ENCODE measurements around the gene TRMT44.

Gene TRMT44

DNA sequence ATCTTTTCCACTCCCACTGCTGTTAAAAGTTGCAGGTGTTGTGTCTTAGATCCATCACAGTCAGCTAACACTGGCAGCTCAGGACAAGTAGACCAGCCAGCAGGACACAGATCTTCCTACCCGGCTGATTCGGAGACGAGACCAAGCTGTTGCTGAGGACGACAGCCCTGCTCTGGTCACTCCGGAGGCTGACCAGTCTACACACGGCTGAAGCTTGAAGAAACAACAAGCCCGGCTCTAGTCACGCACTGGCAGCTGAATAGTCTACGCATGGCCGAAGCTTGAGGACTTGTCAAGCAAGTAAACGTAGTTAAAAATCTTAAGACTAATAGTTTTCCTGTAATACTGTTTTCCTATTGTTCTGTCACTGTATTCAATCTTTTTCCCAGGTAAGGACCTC, 1.8 kb upstream of the TRMT44 start:
- DNase-seq, result no peak

DNA sequence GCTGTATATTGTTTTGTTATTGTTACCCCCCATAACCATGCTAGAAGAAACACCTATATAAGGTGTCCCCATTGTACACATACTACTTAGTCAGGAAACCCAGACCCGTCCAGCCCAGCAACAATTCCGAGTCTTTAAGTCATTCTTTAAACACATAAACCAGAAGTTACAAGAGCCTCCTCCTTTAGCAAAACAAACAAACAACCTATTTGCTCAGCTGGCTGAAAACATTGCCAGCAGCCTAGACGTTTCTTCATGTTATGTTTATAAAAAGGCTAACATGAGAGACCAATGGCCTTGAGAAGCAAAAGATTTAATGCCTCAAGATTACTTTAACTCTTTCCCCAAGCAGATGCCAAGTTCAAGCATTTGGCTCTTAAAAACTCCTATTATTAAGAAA, 1.4 kb upstream of the TRMT44 start:
- no peak for DNase-seq

DNA sequence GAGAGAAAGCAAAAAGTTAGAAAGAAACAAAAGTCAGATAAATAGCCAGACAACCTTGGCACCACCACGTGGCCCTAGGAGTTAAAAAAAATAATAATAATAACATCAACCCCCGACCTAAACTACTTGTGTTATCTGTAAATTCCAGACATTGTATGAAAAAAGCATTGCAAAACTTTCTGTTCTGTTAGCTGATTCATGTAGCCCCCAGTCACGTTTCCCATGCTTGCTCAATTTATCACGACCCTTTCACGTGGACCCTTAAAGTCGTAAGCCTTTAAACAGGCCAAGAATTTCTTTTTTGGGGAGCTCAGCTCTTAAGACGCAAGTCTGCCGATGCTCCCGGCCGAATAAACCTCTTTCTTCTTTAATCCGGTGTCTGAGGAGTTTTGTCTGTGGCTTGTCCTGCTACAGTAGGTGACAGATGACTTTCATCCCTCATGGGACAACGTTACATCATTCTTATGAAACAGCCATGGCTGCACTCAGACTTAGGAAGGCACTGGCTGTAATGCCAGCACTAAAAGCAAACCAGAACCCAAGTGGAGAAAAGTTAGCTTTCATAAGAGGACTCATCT, 574 bp upstream of the TRMT44 start:
- DNase-seq, result peak in 1 of 2 experiments; percentile 49

DNA sequence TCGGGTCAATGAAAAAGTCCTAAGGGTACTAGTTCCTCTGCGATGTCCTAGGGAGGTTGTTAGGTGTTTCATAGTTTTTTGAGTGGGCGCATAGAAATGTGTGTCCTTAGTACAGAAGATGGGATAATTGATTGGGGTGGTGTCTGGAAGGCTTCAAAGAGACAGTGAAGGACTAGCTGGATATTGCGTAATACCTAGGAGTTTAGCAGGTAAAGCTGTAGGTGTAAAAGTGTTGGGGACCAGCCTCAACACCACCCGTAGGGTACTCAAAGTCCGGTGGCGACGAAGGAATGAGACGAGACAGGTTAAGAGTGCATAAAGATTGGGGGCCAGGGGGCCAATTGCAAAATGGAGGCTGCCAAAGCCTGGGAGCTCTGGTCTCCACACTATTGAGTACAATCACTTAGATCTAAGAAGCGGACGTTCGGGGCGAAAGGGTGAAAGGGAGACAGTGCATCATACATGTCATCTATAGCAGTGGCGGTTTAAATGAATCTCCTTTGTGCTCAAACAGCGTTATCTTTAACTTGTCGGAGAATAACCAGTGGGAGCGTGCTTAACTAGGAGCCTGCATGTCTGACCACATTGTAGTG, 1.0 kb downstream of the TRMT44 start:
- no peak for DNase-seq

DNA sequence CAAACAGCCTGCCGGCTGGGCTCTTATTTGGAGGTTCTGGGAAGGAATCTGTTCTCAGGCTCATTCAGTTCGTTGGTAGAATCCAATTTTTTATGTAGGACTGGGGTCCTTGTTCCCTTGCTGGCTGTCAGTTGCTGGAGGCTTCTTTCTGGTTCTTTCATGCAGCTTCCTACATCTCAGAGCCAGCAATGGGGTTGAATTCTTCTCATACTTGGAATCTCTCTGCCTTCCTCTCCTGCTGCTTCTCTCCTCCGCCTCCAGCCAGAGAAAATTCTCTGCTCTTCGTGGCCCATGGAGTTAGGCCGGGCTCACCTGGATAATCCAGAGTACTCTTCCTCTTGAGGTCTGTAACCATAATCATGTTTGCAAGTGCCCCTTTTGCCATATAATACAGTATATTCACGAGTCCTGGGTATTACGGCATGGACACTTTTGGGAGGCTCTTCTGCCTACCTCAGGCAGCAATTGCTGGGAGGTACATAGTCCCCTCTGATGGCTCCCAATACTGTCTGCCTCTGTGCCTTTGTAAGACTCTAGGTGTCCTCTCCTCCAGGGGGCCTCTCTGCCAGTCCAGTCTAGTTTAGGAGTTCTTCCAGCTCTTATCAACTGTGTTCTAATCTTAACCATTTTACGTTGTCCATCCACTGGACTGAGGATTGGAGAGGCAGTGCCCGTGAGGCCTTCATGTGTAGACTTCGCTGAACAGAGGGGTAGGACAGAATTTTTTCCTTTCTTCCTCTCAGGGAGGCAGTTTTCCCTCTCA, 2.2 kb downstream of the TRMT44 start:
- DNase-seq, result no peak

DNA sequence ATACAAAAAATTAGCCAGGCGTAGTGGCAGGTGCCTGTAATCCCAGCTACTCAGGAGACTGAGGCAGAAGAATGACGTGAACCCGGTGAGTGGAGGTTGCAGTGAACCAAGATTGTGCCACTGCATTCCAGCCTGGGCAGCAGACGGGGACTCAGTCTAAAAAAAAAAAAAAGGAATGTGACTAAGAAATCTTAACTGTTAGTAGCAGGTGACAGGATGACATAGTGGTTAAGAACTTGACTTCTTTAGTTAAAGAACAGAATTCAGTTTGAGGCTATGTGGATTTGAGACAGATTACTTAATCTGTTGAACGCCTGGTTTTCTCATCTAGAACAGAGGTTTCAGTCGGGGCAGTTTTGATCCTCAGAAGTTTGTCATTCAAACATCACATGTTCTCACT, 3.2 kb downstream of the TRMT44 start:
- DNase-seq, result no peak

DNA sequence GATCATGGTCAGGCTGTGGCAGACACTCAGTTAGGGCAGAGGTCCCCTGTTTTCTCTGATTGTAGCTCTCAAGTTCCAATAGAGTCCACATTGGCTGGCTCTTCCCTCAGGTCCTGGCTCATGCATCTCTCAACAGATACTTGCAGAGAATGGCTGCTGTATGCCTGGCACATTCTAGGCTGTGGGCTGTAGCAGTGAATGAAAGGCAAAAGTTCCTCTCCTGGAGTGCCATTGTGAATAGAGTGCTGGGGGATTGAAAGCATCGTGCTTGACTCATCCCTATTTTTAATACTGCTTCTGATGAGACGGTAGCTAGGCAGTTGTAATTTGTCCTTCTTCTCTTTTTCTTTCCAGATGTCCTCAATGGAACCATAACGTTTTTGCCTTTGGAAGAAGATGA, 5.5 kb downstream of the TRMT44 start:
- DNase-seq, result no peak

DNA sequence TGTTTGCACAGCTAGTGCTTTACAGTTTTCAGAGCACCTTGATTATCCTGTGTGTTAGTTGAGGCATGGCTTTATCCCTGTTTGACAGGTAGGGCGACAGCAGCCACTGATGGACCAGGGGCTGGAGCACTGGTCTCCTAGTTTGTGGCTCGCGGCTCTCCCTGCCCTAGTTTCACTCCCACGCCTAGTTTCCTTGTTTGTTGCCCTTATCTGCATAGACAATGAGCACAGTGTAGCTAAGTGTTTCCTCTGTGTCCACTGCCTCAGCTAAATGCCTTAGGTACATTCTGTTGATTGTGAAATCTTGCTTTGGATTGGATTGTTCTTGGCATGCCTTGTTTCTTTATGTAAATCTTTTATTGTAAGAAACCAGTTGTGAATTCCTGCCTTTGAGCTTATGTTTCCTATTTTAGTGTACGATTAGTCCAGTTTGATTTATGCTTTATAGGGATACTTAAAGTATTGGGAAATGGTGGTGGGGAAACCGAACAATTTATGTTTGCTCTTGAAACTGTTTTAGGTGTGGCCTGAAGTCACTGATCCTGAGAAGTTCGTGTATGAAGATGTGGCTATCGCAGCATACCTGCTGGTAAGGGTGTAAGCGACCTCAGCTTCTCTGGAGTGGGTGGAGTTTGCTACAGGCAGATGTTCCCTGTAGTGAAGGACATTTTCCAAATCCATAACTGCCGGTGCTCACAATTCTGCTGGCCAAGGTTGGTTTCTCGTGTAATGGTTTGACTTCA, 11.0 kb downstream of the TRMT44 start:
- DNase-seq, result peak in 1 of 2 experiments; percentile 46

DNA sequence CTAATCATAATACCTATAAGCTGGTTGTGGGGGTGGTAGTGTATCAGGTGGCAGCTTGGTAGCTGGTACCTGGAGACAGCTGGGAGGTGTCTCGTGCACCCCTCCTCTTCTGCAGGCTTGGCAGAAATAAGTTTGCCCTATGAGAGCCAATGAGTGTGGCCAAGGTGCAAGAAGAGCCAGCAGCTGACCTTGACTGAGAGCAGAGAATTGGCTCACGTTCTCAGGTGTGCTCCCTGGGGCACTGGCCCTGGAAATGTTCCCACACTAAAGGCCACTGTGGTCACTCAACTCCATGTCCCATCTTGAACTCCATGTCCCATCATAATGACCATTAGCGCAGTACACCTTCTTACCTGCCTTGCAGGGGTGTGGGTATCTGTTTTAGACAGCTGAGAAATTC, 13.4 kb downstream of the TRMT44 start:
- DNase-seq, result no peak

DNA sequence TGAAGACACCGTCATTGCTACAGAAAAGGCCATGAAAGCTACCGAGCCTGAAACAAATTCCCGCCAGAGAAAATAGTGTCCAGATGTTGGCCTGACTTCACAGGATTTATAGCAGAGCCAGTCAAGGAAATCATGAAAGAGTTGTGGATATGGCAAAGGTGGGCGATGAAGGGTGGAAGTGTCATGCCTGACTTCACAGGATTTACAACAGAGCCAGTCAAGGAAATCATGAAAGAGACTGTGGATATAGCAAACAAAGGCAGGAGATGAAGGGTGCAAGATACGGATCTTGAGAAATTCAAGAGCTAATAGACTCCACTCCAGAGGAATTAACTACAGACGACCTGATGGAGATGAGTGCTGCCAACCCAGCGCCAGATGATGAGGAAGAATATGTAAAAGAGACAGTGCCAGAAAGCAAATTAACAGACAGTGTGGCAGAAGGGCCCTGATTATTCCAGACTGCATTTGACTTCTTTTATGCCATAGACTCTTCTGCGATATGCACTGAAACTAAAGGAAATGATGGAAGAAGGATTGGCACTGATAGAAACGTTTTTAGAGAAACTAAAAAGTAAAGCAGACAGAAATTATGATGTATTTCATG, 17.2 kb downstream of the TRMT44 start:
- DNase-seq, result no peak

DNA sequence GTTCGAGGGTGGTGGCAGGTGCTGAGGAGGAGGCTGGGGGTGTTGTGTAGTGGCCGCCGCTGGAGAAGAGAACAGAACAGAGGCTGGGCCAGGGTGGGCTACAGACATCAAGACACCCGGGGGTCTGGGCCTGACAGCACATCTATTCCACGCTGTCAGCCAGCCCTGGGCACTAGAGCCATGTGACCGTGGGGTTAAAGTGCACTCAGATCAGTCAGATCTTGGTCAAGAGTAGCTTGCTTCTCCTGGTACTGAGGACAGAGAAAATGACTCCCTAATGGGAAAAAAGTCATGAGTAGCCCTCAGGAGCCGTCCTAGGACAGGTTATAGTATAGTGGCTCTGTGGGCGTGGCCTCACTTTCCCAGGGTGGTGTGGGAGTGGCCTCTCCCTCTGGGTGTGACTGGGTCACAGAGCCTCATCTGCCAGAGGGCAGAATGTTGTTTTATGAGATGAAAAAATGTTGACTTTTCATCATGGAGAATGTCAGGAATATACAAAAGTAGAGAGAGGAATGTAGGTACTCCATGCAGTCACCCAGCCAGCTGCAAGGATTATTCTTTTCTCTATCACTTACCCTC, 19.4 kb downstream of the TRMT44 start:
- no peak for DNase-seq

DNA sequence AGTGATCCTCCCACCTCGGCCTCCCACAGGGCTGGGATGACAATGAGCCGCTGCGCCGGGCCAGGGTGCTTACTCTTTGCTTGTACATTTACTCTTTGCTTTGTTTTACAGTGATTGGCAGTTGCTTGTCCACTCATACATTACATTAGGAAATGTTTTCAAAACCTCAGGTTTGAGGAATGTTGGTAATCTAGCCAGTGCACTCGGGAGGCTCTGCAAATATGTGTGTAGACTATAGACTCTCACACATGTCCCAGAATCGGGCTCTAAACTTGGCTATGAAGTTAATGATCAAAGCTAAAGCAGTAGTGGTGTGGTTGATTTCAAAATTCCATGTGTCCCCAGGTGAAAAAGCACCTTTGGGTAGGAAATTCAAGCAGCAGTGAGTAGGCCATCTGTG, 20.5 kb downstream of the TRMT44 start:
- DNase-seq, result no peak

DNA sequence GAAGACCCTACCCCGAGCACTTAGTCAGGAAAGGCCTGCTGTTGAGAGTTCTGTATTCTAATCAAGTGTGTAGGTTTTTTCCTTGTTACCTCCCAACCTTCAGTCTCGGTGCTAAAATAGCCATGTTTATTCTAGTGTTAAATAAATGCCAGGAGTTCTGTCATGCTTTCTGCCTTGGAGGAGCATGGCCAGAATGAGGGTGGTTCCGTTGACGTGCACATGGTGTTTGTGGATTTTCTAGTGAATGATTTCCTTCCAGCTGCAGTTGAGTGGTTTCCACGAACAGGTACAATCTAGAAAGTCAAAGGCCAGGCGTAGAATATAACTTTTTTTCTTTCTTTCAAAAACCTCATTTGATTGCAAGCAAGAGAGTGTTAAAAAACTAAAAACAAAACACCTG, 21.0 kb downstream of the TRMT44 start:
- DNase-seq, result no peak

DNA sequence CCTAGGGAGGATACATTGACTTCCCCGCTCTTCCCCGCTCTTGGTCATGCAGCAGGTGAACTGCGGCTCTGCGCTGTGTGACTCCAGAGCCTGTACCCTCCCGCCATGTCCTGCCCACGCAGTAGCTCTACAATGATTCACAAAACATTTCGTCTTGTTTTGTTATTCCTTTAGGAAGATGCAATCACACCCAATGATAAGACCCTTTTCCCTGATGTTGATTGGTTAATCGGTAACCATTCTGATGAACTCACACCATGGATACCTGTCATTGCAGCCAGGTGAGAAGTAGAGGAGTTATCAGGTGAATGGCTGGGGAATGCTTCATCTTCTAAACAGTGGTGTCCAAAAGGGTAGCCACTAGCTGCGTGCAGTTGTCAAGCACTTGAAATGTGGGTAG, 23.2 kb downstream of the TRMT44 start:
- DNase-seq, result no peak

DNA sequence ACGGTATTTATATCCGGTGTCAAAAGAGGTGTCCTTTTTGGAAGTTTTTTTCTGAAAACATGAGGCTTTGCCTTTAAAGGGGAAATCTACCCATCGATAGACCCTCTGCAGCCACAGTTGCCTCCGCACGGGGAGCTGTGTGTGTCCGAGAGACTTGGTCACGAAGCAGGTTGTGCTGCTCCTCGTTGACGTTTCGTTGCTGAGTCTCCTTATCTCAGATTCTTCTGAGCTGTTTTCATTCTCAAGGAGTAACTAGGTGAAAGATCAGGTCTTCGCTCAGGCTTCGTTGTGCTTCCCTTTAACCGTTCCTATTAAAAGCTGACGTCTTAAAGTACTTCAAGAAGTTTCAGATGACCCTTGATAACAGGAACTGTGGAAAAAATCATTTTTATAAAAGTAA, 23.8 kb downstream of the TRMT44 start:
- DNase-seq, result no peak

DNA sequence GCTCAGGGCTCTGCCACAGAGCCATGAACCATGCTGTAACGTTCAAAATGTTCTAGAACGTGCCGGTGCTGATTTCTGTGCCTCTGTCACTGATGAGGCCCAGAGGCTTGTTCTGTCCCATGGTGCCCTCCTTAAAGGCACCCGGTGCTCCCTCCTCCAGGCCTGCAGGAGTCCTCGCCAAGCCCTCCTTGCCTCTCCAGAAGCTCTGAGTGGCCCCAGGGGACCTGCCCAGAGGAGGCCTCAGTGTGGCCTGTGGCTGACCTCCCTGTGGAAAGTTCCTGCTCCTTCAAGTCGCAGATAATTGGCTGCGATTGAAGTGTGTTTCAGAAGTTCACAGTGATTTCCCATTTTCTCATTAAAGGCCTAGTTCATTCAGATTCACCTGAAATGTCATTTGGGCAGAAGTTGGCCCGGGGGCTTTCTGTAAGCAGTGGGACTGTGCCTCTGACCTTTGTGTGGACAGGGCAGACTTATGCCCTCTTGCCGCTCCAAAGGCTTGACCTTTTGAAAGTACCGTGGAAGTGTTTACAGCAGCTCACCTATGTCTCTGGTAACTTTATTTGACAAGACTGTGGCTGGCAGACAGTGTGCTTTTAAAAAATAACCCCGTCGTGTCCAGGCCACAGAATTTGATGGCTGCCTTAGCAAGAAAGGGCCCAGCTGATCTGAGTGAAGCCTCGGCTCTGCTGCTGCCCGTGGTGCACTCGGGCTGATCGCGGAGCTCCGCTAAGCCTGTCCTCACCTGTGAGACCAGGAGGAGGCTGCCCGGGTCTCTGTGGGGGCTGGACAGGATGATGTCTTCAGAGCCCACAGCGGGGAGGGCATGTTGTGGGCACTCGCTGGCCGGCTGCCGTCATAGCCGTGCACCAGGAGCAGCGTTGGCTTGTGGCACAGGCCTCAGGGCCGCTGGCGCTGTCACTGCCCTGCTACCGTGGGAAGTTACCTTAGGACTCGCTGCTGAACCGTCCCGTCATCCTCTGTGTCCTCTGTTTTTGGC, 25.3 kb downstream of the TRMT44 start:
- DNase-seq, result no peak

DNA sequence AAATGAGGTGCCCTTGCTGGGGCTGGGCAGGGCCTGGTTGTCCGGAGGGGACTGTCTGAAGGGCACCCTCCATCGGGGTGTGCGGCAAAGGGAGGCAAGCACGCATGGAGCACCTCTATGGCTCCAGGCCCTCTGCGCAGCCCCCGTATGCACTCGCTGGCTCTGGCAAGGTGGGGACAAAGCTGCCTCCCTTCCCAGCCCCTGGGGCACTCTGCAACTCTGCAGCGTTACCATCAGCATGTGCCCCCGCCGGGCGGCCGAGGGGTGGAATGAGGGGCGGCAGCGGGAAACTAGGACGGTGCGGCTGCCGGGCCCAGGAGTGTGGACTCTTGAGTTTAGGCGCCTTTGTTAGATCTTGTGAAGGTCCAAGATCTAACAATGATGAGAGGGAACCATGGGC, 26.4 kb downstream of the TRMT44 start:
- DNase-seq, result no peak

DNA sequence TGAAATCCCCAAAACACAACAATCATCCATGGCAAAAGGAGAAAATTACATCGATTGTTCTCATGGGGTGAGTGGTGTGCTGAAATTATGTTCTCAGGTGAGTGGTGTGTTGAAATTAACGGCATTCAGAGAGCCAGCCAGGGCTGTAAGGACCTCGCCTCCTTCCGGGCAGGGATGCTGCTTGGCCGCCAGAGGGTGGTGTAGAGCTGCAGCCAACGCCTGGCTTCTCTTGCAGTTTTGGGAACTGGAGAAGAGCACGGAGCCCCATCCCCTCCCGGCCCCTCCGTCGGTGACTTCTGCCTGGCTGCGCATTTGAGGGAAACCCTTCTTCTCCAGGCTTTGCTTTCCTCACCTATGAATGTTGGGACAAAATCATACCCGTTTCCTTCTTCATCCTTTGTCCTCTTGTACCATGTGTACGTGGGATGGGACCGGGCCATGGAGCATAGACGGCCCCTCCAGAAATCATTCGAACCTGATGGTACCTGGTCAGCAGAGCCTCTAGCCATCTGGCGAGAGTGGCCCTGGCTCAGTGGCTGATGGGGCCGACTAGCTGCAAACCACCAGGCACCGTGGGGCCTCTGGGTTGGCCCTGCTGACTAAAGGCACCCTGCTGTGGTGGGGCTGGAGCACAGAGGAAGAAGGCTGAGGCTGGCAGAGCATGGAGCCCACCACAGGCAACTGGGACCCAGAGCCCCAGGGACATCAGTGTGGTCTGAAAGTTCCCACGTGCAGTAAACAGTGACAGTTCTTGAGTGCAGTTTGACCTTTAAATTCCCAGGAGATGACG, 28.4 kb downstream of the TRMT44 start:
- DNase-seq, result peak in 1 of 2 experiments; percentile 70

DNA sequence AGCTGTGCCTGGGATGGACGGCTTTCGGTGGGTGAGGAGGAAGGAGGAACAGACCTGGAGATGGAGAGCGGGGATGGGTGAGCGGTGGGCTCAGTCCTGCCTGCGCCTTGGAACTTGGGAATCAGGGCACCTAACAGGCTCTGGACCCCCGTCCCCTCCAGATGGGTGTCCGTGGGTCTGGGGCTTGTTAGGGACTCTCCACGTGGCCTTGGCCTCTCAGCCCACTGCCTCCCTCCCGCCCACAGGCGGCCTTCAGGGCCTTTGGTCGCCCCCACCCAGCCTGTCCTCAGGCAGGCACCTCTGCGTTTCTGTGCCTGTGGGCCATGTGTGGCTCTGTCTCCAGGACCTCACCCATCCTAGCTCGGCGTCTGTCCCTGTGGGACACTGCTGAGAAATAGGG, 29.0 kb downstream of the TRMT44 start:
- DNase-seq, result no peak

DNA sequence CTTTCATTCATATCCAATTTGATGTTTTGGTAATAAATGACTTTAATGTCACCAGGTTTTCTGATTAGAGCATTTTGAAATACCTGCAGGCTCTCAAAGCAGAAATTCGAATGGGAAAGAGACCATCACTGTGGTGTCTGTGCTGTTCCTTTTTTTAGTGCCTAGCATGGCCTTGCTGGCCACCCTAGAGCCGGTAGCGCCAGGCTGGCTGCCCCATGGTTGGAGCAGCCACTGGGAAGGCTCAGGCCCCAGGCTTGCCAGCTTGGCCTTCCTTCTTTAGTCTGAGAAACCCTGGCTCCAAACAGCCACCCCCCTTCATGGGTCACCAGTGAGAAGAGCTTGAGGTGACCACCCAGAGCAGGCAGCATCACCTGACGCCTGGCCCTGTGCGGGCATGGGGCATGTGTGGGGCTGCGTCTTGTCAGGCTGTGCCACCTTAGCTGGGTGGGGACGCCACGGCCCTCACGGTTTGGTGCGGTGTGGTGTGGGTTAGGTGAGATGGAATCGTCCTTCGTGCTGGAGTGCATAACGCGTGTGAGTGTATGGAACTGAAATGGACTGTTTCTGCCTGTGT, 30.0 kb downstream of the TRMT44 start:
- no peak for DNase-seq
